Measurements from ENCODE around the gene RABGAP1L.

DNA sequence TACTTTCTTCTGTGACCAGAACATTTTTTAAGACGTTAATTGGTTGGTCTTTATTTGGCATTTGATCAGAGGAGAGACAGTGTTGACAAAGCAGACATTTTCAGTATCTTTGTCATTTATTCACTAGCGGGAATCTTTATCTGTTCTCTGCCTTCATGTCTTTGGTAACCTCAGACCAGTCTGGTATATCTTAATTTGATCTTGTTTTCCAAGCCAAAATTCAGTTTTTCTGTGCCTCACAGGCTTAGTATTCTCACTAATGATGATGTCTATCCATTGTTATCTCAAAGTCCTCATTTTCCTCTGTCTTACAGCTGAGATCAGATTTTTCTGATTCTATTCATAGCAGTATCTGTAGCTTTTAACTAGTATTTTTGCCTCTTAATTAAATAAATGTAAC lies 447.2 kb downstream of the RABGAP1L start:
- TF ChIP-seq POLR2AphosphoS5 (IDR thresholded peaks at IDR 0.05; ENCODE audit: borderline replicate concordance, low read depth, low read length) = no peak
- TF ChIP-seq EZH2 (IDR thresholded peaks at IDR 0.05) = no peak
- TF ChIP-seq FOXP2 (optimal IDR thresholded peaks at IDR 0.05; ENCODE audit: control extremely low read depth, extremely low read length, insufficient read depth) = no peak
